NCI-H748 (cell line): ENCODE measurements around the gene MTTP.

Experiments
- DNase-seq: peaks from one replicate; lab custom pipeline; 2025; ENCODE audit not compliant: unreplicated experiment; lab: John Stamatoyannopoulos, UW

MTTP gene

GRCh38 chr4:99665983-99666382, 91.4 kb downstream of the MTTP start:
- DNase-seq: peak; percentile 32

GRCh38 chr4:99668472-99668871, 93.8 kb downstream of the MTTP start:
- DNase-seq: no peak

- DNase-seq: no peak
Measured at GRCh38 chr4:99669084-99669483, 94.5 kb downstream of the MTTP start.

- DNase-seq: no peak
Measured at GRCh38 chr4:99670409-99671073, 95.9 kb downstream of the MTTP start.
